NCI-H146 treated with DMSO at 0.1 percent for 48 hours (cell line): Measurements from ENCODE around the gene DNASE1L3.

Experiments
- DNase-seq: peaks from one replicate; lab custom pipeline; 2025; ENCODE audit not compliant: unreplicated experiment; lab: John Stamatoyannopoulos, UW

DNASE1L3 gene

DNA sequence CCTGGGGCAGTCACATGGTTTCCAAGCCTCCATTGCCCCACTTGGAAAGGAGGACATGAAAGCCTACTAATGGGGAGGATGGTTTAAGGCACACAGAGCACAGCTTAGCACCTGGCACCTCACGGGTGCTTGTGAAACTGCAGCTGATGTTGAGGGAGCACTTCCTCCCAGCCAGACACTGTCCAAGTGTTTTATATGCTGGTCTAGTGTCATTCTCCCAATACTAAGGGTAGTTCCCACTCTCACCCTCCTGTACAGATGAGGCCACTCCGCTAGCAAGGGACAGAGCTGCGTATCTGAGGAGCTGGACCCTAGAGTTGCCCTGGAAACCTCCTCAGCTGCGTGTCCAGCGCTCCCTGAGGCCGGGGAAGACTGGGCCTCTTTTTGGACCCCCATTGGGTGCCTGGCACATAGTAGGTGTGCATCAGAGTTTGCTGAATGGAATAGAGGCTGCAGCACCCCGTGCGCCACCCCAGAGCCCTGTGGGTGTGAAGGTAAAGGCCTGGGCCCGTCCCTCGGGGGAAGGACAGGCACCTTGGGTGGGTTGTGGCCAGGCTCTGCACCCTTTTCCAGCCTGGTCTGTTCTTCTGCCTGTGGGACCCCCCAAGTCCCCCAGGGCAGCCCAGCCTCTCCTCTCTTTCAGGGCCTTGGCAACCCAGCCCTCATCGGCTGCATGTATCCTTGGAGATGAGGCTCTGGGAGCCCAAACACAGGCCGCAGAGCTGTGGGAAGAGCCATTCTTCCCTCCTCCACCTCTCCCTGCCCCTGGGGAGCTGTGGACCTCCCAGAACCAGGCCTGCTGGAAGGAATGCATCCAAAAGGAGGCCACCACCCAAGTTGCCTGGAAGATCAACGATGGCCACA is 31.3 kb downstream of the DNASE1L3 start:
- no peak for DNase-seq

DNA sequence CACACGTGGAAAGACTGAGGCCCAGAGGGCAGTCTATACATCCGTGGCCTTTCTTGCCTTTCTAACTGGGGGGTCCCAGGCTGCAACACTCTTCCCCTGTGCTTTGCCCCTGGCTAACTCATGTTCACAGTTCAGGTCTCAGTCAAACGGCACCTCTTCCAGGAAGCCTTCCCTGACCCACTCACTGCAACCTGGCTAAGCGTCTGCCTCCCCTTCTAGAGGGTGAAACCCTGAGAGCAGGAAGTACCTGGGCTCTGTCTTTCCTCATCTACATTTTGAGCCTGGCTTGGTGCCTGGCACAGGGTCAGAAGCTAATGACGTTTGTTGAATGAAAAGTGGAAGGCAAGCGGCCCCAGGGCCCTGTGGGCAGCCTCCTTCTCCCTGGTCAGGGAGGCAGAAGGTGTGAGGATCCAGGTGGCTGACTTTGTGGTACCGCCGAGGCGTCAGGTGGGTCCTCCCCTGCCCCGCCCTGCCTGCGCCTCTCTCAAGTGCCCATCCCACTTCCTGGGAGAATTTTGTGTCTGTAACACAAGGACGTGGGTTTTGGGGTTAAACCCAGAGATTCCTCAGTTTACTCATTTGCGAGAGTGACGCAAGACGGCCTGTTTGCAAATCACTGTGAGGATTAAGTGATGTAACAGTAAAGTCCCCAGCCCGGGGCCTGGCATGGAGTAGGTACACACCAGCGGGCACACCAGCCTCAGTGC is 32.1 kb downstream of the DNASE1L3 start:
- no peak for DNase-seq

DNA sequence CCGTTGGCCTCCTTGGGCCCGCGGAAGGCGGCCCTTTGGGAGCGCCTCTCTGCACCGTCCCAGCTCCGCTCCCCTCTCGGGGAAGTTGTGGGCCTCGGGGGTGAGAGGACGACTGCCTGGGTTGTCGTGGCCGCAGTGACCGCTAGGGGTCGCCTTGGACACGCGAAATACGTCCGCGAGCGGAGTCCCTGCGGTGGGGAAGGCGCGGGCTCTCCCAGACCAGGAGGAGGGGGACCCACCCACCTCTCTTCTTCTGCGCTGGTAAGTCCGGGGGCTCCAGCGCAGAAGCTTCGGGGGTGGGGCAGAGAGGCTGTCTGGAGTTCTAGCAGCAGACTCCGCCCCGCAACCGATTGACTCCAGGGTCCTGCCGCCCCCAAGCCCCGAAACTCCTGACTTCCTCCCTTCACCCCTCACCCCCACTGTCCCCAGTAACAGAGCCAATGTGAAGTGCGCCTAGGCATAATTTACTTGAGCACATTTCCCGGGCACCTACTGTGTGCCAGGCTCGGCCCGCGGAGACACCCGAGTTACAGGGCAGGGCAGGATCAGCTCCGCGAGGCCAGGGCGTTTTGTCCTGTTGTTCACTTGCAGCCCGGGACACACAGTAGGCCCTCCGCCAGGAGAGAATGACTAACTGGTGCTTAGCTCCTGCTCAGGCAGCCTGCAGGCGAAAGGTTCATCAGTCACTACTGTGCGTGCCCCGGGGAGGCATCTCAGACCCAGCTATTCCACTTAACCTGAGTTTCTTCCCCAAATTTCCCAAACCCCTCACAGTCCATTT is 32.8 kb downstream of the DNASE1L3 start:
- peak; percentile 2 for DNase-seq

DNA sequence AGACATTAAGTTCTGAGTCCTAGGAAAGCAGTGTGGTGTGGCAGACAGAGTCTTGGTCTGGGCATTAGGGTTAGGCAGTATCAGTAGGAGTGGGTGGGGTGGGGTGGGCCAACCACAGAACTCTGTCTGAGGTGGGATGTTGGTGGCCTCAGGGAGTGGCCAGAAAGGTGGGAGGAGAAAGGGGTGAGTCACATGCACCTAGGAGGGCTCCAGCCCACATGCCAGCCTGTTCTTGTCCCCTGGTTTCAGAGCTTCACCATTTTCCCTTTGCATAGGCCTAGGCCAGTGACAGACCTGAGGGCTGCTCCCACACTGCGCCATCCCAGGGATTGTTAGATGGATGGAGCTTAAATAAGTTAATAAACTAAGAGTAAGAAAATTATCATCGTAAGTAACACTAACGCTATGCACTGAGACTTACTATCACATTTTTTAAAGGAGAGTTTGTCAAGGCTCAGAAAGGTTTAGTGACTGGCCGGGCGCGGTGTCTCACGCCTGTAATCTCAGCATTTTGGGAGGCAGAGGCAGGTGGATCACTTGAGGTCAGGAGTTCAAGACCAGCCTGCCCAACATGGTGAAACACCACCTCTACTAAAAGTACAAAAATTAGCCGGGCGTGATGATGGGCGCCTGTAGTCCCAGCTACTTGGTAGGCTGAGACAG is 33.8 kb downstream of the DNASE1L3 start:
- DNase-seq, result no peak

- DNase-seq, result no peak
Measured at GRCh38 chr3:58176185-58176530, 34.6 kb downstream of the DNASE1L3 start.

DNA sequence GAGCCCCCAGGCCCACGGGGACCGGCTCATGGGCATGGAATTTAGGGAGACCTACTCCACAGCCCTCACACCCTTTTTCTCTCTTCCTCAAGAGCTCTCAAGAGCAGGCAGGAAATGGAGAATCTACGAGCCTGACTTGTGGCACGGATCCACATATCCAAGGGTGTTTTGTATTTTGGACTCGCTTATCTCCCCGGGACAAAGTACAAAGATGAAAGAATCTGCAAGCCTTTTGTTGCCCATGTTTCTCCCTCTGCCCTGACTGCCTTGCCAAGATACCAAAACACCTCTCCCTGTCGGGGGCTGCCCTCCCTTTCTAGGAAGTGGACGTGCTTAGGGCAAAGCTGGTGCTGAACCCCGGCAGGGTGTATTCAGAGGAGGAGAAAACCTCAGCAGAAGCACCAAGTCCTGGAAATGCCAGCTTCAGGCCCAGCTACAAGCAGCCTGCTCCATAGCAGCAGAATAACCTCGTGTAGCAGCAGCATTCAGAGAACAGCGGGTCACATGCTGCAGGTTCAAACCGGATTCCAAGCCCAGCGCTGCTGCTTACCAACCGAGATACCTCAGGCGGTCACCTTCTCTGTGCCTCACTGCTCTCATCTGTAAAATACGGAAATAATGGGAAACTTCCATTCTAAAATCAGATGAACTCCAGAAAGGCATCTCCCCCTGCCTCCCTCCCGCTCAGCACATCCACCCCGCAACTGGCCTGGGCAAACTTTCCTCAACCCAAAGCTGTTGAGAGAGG is 35.2 kb downstream of the DNASE1L3 start:
- DNase-seq, result no peak

- DNase-seq, result no peak
Measured at GRCh38 chr3:58175187-58175436, 35.7 kb downstream of the DNASE1L3 start.

GRCh38 chr3:58173669-58174398 is 36.9 kb downstream of the DNASE1L3 start:
- peak; percentile 8 for DNase-seq

DNA sequence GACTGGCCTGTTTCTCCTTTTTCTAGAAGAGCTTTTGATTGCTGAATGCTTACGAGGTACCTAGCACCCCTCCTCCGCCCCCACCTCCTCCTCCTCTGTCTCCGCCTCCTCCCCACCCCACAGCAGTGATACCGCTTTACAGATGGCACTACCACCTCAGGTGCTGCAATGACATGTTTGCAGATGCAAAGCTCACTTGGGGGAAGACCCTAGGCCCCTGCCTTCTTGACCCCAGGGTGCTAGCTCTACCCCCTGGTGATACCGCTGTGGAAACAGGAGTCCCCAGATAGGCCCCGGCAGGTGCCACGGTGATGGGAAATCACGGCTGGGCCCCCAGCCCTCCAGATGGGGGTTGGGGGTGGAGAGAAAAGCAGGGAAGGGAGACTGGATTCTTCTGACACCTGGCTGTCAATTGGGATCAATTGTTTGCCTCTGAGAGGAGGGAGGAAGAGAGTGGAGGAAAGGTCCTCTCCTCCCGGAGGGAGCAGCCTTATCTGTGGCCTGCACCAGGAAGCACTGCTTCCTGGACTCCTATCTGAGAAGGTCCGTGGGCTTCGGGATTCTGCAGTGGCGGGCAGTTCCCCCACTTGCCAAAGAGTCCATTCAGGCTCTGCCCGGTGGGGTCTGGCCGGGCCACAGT is 37.6 kb downstream of the DNASE1L3 start:
- DNase-seq, result peak; percentile 18

GRCh38 chr3:58171126-58171525 is 39.6 kb downstream of the DNASE1L3 start:
- DNase-seq, result no peak

GRCh38 chr3:58170376-58170775 is 40.4 kb downstream of the DNASE1L3 start:
- DNase-seq, result no peak

DNA sequence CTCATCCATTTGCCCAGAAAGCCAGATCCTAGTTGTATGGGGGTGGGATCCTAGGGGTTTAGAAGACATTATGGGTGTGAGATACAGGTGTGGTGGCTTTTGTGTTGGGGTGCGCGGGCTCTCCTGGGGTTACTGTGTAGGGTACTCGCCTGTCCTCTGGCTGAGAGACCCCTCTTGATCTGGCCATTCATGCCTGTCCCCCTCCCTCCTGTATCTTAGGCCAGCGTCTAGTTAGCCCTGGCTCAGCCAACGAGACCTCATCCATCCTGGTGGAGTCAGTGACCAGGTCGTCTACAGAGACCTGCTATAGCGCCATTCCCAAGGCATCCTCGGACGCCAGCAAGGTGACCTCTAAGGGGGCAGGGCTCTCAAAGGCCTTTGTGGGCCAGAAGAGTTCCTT is 41.4 kb downstream of the DNASE1L3 start:
- no peak for DNase-seq

DNA sequence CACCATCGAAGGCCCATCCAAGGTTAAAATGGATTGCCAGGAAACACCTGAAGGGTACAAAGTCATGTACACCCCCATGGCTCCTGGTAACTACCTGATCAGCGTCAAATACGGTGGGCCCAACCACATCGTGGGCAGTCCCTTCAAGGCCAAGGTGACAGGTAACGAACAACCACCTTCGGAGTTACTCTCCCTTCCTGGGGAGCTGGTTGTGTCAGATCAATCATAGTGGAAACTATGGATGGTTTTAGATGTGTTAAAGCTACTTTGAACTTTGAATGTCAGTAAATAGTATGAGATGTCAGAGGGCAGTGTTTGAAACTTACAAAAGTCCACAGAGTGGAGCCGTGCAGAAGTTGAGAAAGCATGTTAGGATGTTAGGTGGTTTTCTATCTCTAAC is 42.3 kb downstream of the DNASE1L3 start:
- no peak for DNase-seq

DNA sequence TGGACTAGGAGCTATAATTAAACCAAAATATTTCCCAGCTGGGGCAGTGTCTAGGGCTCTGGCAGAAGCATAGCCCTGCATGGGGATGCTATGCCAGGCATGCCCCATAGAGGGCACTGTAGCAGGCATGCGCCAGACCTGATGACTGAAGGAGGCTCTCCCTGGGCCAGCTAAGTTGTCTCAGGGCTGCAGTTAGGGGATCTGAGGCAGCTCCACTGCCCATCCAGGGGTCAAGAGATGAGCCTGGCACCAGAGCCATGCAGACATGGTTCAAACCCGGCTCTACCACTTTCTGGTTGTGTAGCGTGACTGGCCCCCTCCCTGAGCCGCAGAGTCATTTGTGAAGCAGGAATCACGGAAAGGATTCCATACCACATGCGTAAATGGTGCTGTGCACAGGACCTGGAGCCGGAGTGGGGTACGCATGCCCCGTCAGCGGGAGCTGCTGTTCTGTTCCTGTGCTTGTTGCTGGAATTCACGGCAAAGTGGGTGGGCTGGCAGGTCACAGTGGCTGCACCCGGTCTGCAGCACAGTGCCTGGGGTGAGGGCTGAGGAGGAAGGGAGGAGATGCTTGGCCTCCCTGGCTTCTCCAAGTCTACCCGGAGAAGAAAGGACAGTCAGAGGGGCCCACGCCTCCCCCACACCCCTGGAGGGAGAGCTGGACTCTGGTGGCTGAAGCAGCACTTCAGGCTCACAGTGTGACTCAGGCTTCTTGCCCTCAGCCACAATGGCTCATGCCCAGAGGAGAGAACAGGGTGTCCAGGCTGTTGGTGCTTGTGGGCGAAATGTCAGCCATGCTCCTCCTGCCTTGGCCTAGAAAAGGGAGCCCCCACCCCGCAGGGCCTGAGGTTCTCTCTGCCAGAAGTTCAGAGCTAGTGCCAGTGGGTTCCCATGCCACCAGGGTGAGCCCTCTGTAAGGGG is 43.1 kb downstream of the DNASE1L3 start:
- peak; percentile 1 for DNase-seq

- DNase-seq, result peak; percentile 43
Measured at GRCh38 chr3:58164906-58165821, 45.6 kb downstream of the DNASE1L3 start.

DNA sequence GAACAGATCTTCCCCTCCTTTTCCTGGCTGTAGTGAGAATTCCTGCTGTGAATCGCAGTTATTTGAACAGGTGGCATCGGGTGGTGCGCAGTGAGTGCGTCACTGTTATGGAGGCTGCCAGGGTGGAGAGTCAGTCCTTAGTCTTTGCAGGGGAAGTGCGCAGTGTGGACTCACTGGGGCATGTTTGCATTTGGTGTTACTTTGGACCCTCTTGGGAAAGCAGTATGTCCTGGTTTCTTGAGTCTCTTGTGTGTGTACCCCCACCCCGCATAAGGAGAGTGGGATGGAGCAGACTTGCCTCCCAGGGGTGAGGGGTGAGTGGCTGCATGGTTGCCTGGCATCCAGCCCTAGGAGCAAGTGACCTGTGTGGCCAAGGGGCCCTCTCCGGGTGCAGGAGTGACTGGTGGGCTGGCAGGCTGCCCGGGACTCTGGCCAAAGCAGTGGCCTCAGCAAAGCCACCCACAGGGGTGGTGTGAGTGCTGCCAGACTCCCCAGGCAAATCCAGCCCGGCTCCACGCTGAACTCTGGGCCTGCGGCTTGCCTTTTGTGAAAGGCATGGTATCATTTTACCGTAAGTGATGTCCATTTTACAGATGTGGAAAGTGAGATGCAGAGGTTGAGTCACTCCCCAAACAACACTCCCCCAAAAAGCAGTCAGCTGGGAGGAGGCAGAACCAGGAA is 46.4 kb downstream of the DNASE1L3 start:
- DNase-seq, result peak; percentile 65

- DNase-seq, result no peak
Measured at GRCh38 chr3:58163234-58163633, 47.5 kb downstream of the DNASE1L3 start.
